ENCODE data around the gene PIK3R3. TPM values are rescaled to one million over a fixed set of nuclear protein-coding genes. Genes with fewer than 3 reads are reported as not detected.

The PIK3R3 gene
- total and polyA plus RNA-seq, 2 donors (not counting 3 experiments of a cell fraction or from before 2014, with no cell fraction given): 7.5 to 14.3 TPM

- H3K79me2 ChIP-seq (ENCODE audit: control insufficient read depth, insufficient read depth, low read length): no peaks in the 10 kb centered on the region
- H3K4me2 ChIP-seq (ENCODE audit: insufficient read depth, low read length): no peak overlapping the region
- H3K27me3 ChIP-seq (ENCODE audit: control insufficient read depth in 2 of 2, insufficient read depth in 2 of 2, low read length in 2 of 2): no peaks in the 10 kb centered on the region
- intact Hi-C loops (cut with micrococcal nuclease) (no loop called here), dilution Hi-C loops (cut with MboI; ENCODE audit: extremely low pct_ligation_motif_present, low sequenced_read_pairs) (no loop called here)
- no peak overlapping the region for H3K4me3 ChIP-seq (replicated peaks in 1 of 3; ENCODE audit: insufficient read depth in 1 of 3, low read depth in 1 of 3, low read length in 3 of 3)
- H3K4me1 ChIP-seq (ENCODE audit: control insufficient read depth, extremely low read depth, insufficient read depth, low read length): no peaks in the 10 kb centered on the region
- H4K20me1 ChIP-seq (replicated peaks; ENCODE audit: control insufficient read depth, extremely low read depth, insufficient read depth, low read length): no peaks in the 10 kb centered on the region
- POLR2A ChIA-PET: no interaction called here
- no peaks in the 10 kb centered on the region for H3K36me3 ChIP-seq (ENCODE audit: control insufficient read depth in 2 of 2, extremely low read depth in 1 of 2, insufficient read depth in 2 of 2, low read length in 2 of 2)
- H2AFZ ChIP-seq (ENCODE audit: low read depth, low read length): no peak overlapping the region
- no peak for TF ChIP-seq POLR2A (IDR thresholded peaks at IDR 0.05; ENCODE audit: low read depth, low read length)
- no peak for TF ChIP-seq FOS (IDR thresholded peaks at IDR 0.05; ENCODE audit: borderline replicate concordance, insufficient read depth, low read length)
- no peak for TF ChIP-seq JUN (IDR thresholded peaks at IDR 0.05; ENCODE audit: borderline replicate concordance, insufficient read depth, insufficient read length, low read depth)
- no peak for TF ChIP-seq POLR2AphosphoS5 (IDR thresholded peaks at IDR 0.05; ENCODE audit: insufficient read depth, low read depth, low read length)
- no peak for TF ChIP-seq MAX (IDR thresholded peaks at IDR 0.05; ENCODE audit: insufficient read depth, insufficient read length)
- TF ChIP-seq, protein P1, sequence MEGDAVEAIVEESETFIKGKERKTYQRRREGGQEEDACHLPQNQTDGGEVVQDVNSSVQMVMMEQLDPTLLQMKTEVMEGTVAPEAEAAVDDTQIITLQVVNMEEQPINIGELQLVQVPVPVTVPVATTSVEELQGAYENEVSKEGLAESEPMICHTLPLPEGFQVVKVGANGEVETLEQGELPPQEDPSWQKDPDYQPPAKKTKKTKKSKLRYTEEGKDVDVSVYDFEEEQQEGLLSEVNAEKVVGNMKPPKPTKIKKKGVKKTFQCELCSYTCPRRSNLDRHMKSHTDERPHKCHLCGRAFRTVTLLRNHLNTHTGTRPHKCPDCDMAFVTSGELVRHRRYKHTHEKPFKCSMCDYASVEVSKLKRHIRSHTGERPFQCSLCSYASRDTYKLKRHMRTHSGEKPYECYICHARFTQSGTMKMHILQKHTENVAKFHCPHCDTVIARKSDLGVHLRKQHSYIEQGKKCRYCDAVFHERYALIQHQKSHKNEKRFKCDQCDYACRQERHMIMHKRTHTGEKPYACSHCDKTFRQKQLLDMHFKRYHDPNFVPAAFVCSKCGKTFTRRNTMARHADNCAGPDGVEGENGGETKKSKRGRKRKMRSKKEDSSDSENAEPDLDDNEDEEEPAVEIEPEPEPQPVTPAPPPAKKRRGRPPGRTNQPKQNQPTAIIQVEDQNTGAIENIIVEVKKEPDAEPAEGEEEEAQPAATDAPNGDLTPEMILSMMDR (IDR thresholded peaks at IDR 0.05; ENCODE audit: extremely low read depth in 1 of 2, insufficient read depth in 1 of 2, low read depth in 1 of 2, low read length in 2 of 2): no peak
- no peak for TF ChIP-seq GATA2 (IDR thresholded peaks at IDR 0.05; ENCODE audit: insufficient read depth, insufficient read length, low read depth, low read length)
- TF ChIP-seq EZH2 (IDR thresholded peaks at IDR 0.05; ENCODE audit: borderline replicate concordance, low read depth, low read length, severe bottlenecking): no peak
- TF ChIP-seq MYC (IDR thresholded peaks at IDR 0.05; ENCODE audit: low read depth, low read length): no peak
- H3K9ac ChIP-seq (replicated peaks; ENCODE audit: extremely low read depth, insufficient read depth, low read length): no peak overlapping the region
- FAIRE-seq (no peak), DNase-seq (ENCODE audit: low read depth, low spot score) (no peak)
- H3K9me3 ChIP-seq (replicated peaks; ENCODE audit: control insufficient read depth, insufficient read depth, low read length): no peaks in the 10 kb centered on the region
- no peak overlapping the region for H3K27ac ChIP-seq (ENCODE audit: insufficient read depth, low read depth, low read length)
- no TSS peak for BruUV-seq (replicated peaks)
- CTCF ChIA-PET: interaction anchor here (1.0 to 1.3 kb wide), 2 partner anchors 9 to 12 kb away, joined by 3 to 4 read pairs; no protein-coding TSS in a partner anchor
- H3K9me1 ChIP-seq (replicated peaks; ENCODE audit: control insufficient read depth, extremely low read depth, insufficient read depth, low read length): no peaks in the 10 kb centered on the region
These were observed 13.6 kb downstream of the PIK3R3 start for GRCh38 chr1:46118856-46119255.
